Left ventricle myocardium inferior (tissue), 1 donor: ENCODE measurements around the gene TMEM131L. TPM values are rescaled to one million over a fixed set of nuclear protein-coding genes. Genes with fewer than 3 reads are reported as not detected.
A peak's percentile ranks its signal among the peaks of the same experiment; 100 is the strongest.

Experiments used
- DNase-seq: peaks from one replicate; pipeline ENCODE4 v3.0.0-alpha.2; 2020
- H3K27ac ChIP-seq: fragments of 200-600 bp; replicated peaks from 2 replicates; pipeline ENCODE4 v1.8.0; 2021
- H3K27me3 ChIP-seq: fragments of 200-600 bp; 2 replicates; pipeline ENCODE4 v1.8.0; 2021; ENCODE audit warnings: low read depth
- H3K36me3 ChIP-seq: fragments of 200-600 bp; 2 replicates; pipeline ENCODE4 v1.8.0; 2021
- H3K4me1 ChIP-seq: fragments of 200-600 bp; 2 replicates; pipeline ENCODE4 v1.8.0; 2021
- H3K4me3 ChIP-seq: fragments of 200-600 bp; 2 replicates; pipeline ENCODE4 v1.8.0; 2021; ENCODE audit warnings: mild to moderate bottlenecking, moderate library complexity
- H3K9me3 ChIP-seq: fragments of 200-600 bp; replicated peaks from 2 replicates; pipeline ENCODE4 v1.8.0; 2021
- CTCF ChIP-seq: fragments of 200-600 bp; IDR thresholded peaks from 2 replicates; pipeline ENCODE4 v1.8.0; 2021; ENCODE audit warnings: antibody characterized with exemption, mild to moderate bottlenecking, borderline replicate concordance
- intact Hi-C: fragments of 100-400 bp; cut with micrococcal nuclease; formaldehyde crosslinking; loops from one replicate; pipeline ENCODE4 v1.11.0; 2022
- total RNA-seq: library from RNA; stranded (reverse); fragmentation: NEBNext Ultra II Directional; extraction: Animal tissue kit (Norgen Biotek cat#: 25700); gene quantifications from one replicate; pipeline ENCODE4 v1.2.1, GENCODE V29; 2021
- donor health status: DM: no; HTN: yes; CAD: no; lungs with severe emphysema.

TMEM131L gene
- total RNA-seq, 1 donor from 2014 or later: 14.9 TPM

GRCh38 chr4:153676984-153677383 lies 210.8 kb downstream of the TMEM131L start:
- TF ChIP-seq CTCF: no peak
- H3K27me3 ChIP-seq: peaks cover 4% of the 10 kb centered on the region
- DNase-seq: no peak
- no peak overlapping the region for H3K27ac ChIP-seq
- H3K4me1 ChIP-seq: no peaks in the 10 kb centered on the region
- H3K9me3 ChIP-seq: peaks cover 40% of the 10 kb centered on the region
- H3K36me3 ChIP-seq: no peaks in the 10 kb centered on the region
- intact Hi-C loops: no loop called here
- no peak overlapping the region for H3K4me3 ChIP-seq

DNA sequence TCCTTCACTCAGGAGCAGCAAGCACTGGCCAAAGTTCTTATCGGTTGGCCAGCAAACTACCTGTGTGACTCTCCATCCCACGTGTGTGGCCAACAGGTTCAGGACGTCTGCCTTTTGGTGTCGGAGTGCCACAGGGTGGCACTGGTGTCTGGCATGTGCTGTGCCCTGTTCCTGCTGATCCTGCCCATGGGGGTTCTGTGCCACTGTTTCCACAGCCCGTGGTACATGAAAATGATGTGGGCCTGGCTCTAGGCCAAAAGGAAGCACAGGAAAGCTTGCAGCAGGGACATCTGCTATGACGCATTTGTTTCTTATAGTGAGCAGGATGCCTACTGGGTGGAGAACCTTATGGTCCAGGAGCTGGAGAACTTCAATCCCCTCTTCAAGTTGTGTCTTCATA lies 213.3 kb downstream of the TMEM131L start:
- DNase-seq: no peak
- Histone ChIP-seq H3K9me3 (peaks cover 21% of the 10 kb centered on the region), H3K4me1 (peaks cover 9% of the 10 kb centered on the region), H3K4me3 (no peak overlapping the region), H3K27me3 (peaks cover 22% of the 10 kb centered on the region), H3K27ac (no peak overlapping the region), H3K36me3 (no peaks in the 10 kb centered on the region)
- intact Hi-C loops: no loop called here
- TF ChIP-seq CTCF: no peak

DNA sequence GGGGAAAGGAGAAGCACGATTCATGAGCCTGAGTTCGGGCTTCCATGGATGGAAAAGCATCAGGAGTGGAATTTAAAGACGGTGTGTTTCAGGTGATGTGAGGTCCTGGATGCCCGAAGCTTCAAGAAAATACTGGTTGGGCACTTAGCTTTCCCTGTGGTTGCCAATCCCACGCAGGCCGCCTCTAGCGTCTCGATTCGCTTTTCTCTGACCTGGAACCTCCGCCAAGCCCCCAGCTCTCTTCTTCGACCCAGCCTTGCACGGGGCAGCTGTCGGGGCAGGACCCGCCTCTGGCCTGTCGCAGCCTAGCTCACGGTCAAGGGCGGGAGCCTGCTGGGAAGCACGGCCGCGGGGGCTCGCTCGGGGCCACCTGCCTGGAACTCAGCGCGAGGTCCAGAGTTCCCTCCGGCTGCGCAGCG lies 217.6 kb downstream of the TMEM131L start:
- peak overlapping the region; percentile 76 for H3K4me3 ChIP-seq
- DNase-seq: no peak
- peaks cover 55% of the 10 kb centered on the region for H3K27me3 ChIP-seq
- intact Hi-C loops: no loop called here
- H3K4me1 ChIP-seq: peaks cover 18% of the 10 kb centered on the region
- H3K27ac ChIP-seq: no peak overlapping the region
- H3K36me3 ChIP-seq: peaks cover 14% of the 10 kb centered on the region
- H3K9me3 ChIP-seq: peaks cover 16% of the 10 kb centered on the region
- TF ChIP-seq CTCF: no peak

DNA sequence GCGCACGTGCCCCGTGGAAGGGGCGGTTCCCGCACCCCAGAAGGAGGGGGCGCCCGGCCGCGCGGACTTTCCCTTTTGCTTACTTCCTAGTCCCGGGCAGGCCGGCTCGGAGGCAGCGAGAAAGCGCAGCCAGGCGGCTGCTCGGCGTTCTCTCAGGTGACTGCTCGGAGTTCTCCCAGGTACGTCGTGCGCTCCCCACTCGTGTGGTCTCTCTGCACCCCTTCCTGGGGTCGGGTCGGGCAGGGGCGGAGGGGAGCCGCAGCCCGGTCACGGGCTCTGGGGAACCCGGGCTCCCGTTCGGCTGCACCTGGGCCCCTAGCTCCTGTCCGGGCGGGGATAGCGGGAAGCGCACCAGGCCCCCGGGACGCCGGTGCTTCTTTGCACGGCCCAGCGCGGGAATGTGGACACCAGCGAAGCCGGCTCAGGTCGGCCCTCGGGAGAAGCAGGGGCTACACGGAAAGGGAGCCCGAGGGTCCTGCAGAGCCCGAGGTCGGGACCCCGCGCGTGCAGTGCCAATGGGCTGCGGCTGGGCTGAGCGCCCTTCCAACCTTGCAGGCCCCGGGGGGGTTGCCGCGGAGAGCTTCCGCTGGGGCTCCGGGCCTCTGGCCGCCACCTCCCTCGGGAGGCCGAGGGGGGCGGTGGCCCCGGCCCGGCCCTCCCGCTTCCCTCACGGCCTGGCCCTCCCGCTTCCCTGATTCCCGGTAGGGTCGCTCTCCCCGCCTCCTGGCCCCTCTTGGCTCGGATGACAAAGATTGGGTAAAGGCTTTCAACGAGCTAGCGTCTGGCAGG lies 218.2 kb downstream of the TMEM131L start, which contains the start of gene TLR2:
Gene TLR2 (plus strand): TSS at position 99 of the 789 bp plus-strand sequence. CDS start 18,628 bp downstream, outside the sequence.
- Histone ChIP-seq H3K4me1 (peaks cover 18% of the 10 kb centered on the region), H3K4me3 (peak within 1 kb of the TSS; percentile 76), H3K9me3 (peaks cover 22% of the 10 kb centered on the region), H3K27ac (peak within 1 kb of the TSS; percentile 55), H3K27me3 (peaks cover 55% of the 10 kb centered on the region), H3K36me3 (peaks cover 15% of the 10 kb centered on the region)
- intact Hi-C loops: no loop called here
- no peak for TF ChIP-seq CTCF
- peak; percentile 70 for DNase-seq

DNA sequence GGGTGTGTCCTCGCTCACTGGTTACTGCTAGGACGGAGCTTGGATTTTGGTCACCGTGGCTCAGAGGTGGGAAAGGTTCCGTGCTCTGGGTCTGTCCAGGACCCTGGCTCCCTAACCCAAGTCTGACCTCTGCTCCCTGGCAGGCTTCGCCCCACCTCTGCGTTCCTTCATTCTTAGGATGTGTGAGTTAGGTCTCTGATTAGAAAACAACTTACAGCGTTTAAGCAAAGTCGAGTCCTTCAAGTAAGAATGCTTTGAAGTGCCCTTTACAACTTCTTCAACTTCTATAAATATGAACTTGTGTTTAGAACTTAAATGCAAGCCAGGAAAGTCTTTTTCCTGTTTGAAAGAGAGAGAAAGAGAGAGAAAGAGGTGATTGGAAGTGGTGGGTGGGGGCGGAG lies 218.8 kb downstream of the TMEM131L start:
- no peak for TF ChIP-seq CTCF
- Histone ChIP-seq H3K4me1 (peaks cover 18% of the 10 kb centered on the region), H3K27ac (peak overlapping the region; percentile 55), H3K9me3 (peaks cover 28% of the 10 kb centered on the region), H3K36me3 (peaks cover 15% of the 10 kb centered on the region), H3K4me3 (peak overlapping the region; percentile 76), H3K27me3 (peaks cover 55% of the 10 kb centered on the region)
- intact Hi-C loops: no loop called here
- DNase-seq: no peak

Other genes starting within 250 kb of the TMEM131L start
- gene MND1, start 121.7 kb upstream of the TMEM131L start, total RNA-seq: 0.38 TPM
- gene TLR2, start 217.9 kb downstream of the TMEM131L start, total RNA-seq: 2.8 TPM